ENCODE results near the gene TMEM138.
A peak's percentile ranks its signal among the peaks of the same experiment; 100 is the strongest.

The TMEM138 gene

GRCh38 chr11:61361741-61362541 lies at the start of gene TMEM138, which contains the start of gene CYB561A3:
TSS of gene TMEM138 (plus strand) at chr11:61362374. CDS start at chr11:61364391, 2,017 bp downstream.
TSS of gene CYB561A3 (minus strand) at chr11:61361882. CDS start at chr11:61356713, 5,169 bp downstream.
- DNase-seq = peak; percentile 93

- no peak for DNase-seq
These were observed 46.9 kb upstream of the TMEM138 start for GRCh38 chr11:61315260-61315659.

GRCh38 chr11:61325649-61326414 lies 36.3 kb upstream of the TMEM138 start:
- no peak for DNase-seq

- DNase-seq = no peak
These were observed 34.5 kb upstream of the TMEM138 start for GRCh38 chr11:61327669-61328071.

GRCh38 chr11:61328351-61328750 lies 33.8 kb upstream of the TMEM138 start:
- no peak for DNase-seq

GRCh38 chr11:61329871-61330270 lies 32.3 kb upstream of the TMEM138 start:
- DNase-seq = no peak

- no peak for DNase-seq
These were observed 30.5 kb upstream of the TMEM138 start for GRCh38 chr11:61331651-61332050.

GRCh38 chr11:61332281-61332796 lies 29.8 kb upstream of the TMEM138 start:
- DNase-seq = peak; percentile 10

GRCh38 chr11:61332797-61333549 lies 29.2 kb upstream of the TMEM138 start, which contains the start of the genes DDB1 and TKFC:
TSS of gene DDB1 (minus strand) at chr11:61333105. CDS start at chr11:61332968, 137 bp downstream.
TSS of gene TKFC (plus strand) at chr11:61333228. CDS start at chr11:61334729, 1,501 bp downstream.
- DNase-seq = peak; percentile 96

GRCh38 chr11:61333550-61334433 lies 28.4 kb upstream of the TMEM138 start:
- DNase-seq = peak; percentile 11

- no peak for DNase-seq
These were observed 27.5 kb upstream of the TMEM138 start for GRCh38 chr11:61334434-61335354.

- no peak for DNase-seq
These were observed 26.8 kb upstream of the TMEM138 start for GRCh38 chr11:61335355-61335710.

- DNase-seq = peak; percentile 83
These were observed 25.8 kb upstream of the TMEM138 start for GRCh38 chr11:61336171-61336935.

- no peak for DNase-seq
These were observed 24.3 kb upstream of the TMEM138 start for GRCh38 chr11:61337706-61338470.

GRCh38 chr11:61338783-61339489 lies 23.2 kb upstream of the TMEM138 start:
- no peak for DNase-seq

GRCh38 chr11:61339490-61339878 lies 22.7 kb upstream of the TMEM138 start:
- DNase-seq = no peak

- no peak for DNase-seq
These were observed 21.2 kb upstream of the TMEM138 start for GRCh38 chr11:61340979-61341378.

- DNase-seq = no peak
These were observed 20.5 kb upstream of the TMEM138 start for GRCh38 chr11:61341706-61342105.

Data from stimulated activated CD4-positive, alpha-beta T cell treated with anti-CD3 and anti-CD28 coated beads, Interleukin-4, amount 100 ng/mL, for 24 hours (primary cell).